Kidney capillary endothelial cell (primary cell): ENCODE results near the gene RIPOR3.
A peak's percentile ranks its signal among the peaks of the same experiment; 100 is the strongest.
"Not testable (repeated sequence)": the region's sequence is repeated elsewhere in the genome, so short reads cannot be mapped to it uniquely, and the experiment has no call there.

Source experiments
- DNase-seq: peaks from one replicate; pipeline ENCODE4 v3.0.0-alpha.2; 2018; ENCODE audit warnings: low spot score

The RIPOR3 gene

DNA sequence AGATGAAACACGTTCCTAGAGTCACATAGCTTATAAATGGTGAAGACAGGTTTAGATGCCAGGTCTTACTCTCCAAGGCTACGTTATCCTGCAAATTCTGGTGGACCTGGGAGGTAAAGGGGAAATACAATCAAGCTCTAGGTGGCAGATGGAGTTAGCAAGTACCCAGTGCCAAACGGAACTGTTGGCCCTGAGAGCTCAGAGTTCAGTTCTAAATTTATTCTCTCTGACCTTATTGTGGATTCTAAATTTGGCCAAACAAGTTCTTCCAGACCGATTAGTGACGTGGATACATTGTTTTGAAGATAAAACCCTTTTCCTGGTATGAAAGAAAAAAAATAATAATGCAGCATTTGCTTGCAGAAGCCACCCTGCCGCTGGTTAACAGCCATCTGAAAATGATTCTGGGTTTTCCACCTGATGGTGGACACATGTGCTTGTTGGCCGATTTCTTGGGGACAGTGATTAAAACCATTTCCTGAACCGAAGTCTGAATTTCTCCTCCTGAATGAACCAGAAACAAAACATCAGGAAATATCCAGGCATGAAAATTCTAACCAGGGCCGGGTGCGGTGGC lies 32.5 kb downstream of the RIPOR3 start:
- DNase-seq: no peak

DNA sequence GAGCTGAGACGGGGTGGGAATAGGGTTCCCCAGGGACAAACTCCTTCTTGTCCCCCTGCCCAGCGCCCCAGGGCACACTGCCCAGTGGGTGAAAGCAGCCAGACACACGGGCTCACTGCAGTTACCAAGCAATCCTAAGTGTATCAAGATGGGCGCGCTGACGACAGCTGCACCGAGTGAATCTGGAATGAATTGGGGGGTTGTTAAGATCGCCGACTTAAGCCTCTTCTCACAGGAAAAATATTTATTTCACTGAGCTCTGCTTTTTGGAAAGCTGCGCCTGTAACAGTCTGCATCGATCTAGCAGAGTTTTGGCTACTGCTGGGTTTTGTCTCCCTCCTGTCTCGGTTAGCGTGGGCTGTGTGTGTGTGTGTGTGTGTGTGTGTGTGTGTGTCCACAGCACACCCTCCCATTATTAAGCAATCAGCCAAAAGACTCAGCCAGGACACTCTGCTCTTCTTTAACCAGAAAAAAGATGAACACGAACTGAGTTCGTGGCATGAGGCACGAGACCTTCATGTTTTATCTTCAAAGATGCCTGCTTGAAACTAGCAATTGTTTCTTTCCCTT lies 35.9 kb downstream of the RIPOR3 start:
- DNase-seq: no peak

DNA sequence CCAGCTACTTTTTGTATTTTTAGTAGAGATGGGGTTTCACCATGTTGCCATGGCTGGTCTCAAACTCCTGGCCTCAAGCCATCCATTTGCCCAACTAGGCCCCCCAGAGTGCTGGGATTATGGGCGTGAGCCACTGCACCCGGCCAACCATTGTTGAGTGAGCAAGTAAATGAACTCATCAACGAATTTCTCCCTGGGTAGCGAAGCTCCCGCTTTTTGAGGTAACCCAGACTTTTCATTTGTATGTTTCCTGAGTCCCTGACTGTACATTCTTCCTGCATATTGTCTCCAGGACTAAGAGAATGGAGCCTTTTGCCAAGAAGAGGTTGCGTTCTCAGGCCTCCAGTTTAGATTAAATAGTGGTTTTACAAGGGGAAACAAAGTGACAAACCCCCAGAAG lies 36.4 kb downstream of the RIPOR3 start:
- no peak for DNase-seq

DNA sequence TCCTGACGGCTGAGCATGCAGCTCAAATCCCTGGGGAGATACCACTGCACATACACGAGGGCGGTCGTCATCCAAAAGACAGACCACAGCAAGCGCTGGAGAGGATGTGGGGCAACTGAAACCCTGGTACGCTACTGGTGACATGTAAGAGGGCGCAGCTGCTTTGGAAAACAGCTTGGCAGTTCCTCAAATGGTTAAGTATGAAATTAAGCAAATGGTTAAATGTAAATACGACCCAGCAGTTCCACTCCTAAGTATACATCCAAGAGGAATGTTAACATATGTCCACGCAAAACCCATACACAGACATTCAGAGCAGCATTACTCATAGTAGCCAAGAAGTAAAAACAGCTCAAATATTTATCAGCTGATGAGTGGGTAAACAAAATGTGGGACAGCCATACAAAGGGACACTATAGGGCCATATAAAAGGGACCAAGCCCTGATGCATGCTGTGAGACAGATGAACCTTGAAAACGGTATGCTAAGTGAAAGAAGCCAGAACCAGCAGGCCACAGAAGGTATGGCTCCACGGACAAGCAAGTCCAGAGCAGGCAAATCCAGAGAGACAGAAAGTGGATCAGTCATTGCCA lies 38.5 kb downstream of the RIPOR3 start:
- DNase-seq: no peak

DNA sequence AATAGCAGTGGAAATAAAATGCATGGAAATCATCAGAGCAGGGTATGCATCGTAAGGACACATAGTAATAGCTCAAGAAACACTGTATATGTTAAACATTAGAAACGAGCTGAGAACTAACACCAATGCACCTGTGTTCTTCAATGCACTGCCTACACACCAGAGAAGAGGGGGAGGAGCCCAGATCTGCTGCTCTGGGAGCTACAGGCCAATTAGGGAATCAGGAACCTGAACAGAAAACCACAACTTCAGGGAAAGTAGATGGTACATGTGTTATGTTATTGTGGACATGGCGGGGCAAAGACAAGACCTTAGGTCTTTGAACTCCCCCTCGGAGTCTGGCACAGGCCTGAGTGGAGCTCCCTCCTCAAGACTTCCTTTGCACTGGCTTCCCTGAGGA lies 39.7 kb downstream of the RIPOR3 start:
- DNase-seq: no peak

DNA sequence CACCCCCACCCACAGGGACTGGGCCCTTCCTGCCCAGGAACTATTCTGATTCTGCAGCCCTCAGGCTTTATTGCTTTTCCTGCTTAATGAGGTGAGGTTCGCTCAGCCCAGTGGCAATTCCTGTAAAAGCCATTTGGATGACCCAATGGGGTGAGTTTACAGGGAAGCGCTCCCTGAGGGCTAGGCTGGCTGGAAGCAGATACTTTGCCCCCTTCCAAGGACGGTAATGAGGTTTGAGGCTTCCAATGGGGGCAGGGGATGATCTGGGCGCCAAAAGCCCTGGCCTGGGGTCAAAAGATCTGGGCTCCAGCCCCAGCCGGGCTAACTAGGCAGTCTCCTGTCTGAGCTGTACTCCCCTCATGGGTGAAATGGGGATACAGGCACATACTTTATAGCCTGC lies 41.8 kb downstream of the RIPOR3 start:
- no peak for DNase-seq

DNA sequence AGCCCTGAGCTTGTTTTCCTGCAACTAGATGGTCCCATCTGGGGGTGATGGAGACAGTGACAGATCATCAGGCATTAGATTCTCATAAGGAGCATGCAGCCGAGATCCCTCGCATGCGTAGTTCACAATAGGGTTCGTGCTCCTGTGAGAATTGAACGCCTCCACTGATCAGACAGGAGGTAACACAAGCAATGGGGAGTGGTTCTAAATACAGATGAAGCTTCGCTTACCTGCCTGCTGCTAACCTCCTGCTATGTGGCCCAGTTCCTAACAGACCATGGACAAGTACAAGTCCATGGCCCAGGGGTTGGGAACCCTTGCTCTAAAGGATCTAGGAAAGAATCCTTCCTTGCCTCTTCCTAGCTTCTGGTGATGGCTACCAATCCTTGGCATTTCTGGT lies 42.7 kb downstream of the RIPOR3 start:
- no peak for DNase-seq

DNA sequence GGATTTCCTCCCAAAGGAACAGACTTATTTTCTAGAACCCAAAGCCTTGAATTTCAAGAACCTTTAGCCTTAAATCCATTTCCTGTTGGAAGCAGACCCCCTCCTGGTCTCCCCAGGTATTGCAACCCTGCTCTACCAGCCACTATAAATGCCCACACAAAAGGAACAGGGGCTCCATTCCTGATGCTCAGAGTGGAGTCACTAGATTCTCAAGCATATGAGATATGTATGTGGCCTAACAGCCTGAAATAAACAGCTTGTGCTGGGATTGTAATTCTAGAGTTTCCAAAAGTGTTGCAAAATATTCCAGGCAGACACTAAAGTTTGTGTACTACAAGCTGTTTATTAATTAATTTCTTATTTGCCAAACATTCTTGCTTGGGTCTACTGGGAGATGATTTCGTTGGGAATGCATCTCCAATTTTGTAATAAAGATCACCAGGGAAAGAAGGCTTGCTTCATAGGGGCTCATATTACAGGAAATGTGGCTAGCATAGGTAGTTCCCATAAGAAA lies 44.8 kb downstream of the RIPOR3 start:
- no peak for DNase-seq

DNA sequence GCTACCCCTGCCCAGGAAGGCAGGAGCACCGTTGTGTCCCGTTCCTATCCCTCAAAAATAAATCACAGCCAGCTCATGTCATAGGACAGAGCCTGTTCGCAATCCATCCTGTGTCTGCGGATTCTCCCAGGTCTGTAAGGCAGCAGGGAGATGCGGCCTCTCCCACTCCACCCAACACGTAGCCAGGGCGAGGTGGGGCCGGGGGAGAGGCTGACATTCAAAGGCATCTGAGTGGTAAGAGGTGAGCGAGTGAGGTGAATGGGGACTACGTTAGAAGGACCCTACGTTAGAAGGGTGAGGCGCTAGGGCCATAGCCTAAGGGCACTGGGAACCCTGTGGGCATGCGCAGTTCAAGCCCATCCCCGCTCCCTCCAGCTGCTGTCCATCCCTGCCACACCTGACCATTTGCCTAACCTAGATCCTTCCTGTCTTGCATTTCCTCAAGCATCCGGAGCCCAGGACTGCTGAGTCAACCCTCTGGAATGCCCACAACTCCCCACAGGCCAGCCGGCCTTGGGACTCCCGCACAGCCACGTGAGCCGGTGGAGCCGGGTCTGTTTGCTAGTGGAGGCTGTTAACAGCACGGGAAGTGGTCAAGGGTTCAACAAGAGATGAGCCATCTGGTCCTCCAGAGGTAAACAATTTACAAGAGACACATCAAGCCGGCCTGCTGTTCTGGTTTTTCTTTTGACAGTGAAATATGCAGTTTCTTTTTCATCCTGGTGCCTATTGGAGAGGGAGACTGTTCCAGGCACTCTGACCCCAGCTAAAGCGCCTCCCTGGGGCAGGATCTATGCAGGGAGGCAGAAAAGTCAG lies 45.9 kb downstream of the RIPOR3 start:
- peak; percentile 63 for DNase-seq

DNA sequence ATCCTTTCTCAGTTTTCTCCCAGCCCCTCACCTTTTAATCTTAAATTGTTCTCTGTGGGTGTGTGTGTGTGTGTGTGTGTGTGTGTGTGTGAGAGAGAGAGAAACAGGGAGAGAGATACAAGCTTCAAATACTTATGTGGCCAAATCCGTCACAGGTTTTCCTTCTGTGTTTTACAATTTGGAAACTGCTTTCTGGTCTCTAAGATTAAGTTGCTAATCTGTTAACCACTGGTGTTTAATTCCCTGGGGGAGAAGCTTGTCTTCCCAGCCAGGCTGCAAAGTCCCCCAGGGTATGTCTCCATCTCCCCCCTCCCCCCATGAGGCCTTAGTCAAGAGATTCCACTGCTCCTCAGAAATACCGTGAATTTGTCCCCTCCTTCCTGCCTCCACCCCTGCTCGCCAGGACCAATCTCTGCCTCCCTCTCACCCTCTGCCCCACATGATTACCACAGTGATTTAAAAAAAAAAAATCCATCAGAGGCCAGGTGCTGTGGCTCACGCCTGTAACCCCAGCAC lies 49.0 kb downstream of the RIPOR3 start:
- DNase-seq: no peak

DNA sequence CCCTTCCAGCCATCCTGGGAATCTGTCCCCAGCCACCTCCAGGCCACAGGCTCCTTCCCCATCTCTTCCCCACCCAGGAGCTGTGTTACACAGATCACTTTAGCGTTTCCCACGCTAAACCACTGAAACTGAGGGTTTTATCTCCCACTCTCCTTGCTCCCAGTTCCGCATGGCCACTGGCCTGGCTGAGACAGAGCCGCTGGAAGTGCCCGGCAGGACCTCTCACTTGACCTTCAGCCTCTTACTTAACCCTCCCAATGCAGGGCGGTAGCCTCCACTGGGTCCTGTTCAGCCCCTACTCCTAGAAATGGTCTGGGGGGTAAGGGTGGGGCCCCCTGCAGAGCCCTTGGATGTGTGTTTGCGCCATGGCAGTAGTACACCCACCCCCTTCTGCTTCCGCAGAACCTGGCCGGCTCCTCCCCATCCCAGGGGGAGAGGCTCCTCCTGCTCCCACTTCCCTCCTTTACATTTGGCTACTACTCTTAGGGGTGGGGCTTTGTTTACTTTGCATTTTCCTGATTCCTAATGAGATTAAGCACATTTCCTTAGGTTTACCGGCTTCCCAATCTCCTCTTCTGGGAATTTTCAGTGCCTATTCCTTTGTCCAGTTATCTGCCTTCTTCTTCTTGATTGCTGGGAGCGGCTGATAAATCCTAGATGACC lies 49.6 kb downstream of the RIPOR3 start:
- not testable (repeated sequence) for DNase-seq

DNA sequence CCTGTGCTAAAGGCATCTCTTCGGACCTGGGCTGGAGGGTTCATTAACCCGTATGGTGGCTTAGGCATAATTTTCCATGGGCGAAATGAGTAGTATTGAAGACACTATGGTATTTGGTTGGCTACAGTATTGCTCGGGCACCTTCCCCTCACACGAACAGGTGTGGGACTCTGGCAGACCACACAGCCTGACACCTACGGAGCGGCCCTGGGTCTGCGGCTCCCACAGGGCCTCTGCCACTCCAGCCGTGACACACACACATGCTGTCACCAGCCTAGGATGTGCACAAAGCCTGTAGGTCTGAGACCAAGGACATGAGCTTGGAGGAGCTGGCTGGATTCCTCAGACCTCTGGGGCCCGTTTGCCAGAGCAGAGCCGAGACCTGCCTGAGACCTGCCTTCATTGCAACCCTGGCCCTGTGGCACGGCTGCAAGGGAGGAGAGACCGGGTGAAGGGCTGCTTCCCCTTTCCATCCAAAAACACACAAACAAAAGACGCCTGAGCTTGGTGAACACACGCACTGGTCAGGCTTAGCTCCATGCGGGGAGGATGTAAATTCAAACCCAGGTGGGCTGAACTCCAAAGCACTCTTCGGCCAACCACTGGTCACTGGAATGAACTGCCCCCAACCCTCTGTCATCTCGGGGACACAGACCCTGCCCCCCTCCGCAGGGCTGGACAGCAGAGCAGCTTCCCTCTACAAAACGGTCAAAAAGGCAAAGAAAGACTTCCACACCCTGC lies 51.2 kb downstream of the RIPOR3 start:
- not testable (repeated sequence) for DNase-seq

DNA sequence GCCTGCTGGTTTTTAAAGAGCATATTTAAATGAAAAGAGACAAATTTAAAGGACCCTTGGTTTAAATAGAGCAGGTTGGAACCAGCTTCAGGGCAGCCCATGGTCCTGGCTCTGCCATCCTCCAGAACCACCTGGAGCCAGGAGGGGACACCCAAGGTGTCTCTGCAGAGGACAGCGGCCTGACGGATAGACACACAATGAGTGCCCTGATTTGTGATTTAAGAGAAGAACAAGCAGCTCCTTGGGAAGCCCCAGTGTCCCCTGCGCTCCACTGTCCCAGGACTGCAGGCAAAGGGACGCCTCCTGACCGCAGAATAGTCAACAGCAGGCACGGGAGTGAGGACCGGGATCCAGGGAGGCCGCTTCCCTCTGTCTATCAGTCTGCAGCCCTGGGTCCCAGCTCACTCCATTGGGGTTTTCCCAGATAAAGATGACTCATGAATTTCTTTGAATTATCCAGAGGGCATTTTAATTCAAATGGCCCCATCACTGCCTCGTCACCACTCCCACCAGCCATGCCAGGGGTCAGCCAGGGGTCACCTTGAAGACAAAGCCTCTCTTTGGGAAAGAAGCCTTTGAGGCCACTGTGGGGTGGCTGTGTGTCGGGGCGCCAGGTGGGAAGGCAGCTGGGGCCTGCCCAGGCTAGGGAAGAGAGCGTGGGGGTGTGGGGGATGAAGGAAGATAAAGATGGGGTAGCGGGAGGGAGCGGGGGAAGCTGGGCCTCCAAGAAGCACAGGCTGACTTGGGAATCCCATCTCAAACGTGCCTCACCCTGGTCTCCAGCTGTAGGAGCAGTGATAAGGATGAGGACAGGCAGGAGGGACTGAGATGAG lies 53.1 kb downstream of the RIPOR3 start:
- not testable (repeated sequence) for DNase-seq

DNA sequence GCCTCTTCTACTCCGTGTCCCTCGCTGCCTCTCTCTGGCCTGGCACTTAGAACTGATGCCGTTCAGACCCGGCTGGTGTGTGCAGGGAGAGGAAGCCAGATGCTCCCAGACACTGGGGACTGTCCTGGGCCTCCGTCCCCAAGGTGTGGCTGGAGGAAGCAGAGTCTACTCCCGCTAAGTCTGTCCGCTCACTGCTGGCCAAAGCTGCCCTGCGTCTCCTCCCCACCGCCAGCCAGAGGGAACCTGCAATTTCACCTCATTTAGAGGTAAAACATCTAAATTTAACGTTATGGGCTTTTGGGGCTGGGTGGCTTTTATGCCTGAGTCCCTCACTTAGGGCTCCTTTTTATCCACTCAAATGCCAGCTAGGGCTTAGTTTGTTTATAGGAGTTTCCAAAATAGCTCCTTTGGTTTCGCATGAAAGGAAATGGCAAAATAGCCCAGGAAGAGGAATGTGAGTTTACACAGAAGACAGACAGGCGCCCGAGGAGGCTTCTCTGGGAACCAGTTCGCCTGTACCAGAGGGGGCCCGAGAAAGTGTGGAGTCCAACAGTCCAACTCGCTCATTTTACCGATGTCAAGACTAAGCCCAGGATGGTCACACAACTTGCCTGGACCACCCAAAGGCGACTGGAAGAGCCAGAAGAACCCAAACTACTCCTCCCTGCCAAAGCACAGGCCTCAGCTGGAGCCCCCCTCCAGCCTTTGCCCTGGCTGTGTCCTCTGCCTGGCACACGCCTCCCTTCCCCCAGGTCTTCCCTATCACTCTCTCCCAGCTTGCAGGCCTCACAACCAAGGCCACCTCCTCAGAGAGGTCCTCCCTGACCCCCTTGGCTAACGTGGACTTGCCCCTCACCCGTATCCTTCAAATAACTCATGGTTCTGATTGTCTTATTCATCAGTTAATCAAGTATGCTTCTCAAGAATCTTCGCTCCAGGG lies 54.5 kb downstream of the RIPOR3 start:
- DNase-seq: no peak

DNA sequence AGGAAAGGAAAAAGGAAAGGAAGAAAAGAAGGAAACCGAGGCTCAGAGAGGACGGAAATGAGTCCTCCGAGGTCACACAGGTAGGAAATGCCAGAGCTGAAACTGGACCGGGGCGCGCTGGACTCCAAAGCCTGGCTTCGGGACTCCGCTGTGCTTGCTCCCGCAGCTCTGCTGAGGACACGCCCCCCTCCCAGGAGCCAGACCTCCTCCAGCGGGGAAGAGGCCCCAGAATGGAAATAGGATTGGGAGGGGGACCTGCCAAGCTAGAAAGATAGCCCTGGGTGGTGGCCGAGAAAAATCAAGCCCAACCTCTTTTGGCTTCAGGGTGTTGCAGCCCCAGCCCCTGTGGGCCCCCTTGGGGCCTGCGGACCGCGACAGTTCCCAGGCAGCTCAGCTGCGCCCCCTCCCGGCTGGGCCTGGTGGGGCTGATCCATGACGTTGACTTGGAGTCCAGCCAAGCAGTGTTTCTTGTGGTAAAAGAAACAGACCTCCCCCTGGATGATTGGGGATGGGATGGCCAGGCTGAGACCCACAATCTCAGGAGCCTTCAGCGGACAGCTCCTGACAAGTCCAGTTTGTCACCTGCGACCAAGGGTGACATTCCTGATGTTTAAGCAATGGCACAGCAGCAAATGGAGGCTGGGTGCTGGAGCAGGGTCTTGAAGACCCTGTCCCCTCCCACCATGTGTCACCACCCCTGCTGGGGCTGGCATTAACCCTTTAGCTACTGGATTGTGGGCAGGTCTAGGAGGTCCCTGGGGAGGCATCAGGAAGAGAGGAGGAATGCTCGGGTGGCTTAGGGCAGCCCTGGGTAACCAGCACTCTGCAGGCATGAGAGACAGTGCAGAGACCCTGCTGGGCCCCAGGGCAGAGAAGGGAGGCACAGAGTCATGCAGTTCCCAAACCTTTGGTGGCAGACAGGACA lies 55.4 kb downstream of the RIPOR3 start:
- DNase-seq: peak; percentile 46

DNA sequence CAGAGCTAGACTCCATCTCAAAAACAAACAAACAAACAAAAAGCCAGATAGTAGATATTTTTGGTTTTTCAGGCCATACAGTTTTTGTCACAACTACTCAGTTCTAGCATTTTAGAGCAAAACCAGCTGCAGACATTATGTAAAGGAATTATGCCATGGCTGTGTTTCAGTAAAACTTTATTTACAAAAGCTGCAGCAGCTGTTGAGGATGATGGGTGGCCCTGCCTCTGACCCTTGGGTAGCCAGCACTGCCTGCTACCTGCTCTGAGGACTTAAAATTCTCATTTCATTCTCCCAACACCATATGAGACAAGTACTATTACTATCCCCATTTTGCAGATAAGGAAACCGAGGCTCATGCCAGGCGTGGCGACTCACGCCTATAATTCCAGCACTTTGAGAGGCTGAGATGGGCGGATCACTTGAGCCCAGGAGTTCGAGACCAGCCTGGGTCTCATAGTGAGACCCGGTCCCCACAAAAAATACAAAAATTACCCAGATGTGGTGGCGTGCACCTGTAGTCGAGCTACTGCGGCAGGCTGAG lies 56.3 kb downstream of the RIPOR3 start:
- DNase-seq: no peak

DNA sequence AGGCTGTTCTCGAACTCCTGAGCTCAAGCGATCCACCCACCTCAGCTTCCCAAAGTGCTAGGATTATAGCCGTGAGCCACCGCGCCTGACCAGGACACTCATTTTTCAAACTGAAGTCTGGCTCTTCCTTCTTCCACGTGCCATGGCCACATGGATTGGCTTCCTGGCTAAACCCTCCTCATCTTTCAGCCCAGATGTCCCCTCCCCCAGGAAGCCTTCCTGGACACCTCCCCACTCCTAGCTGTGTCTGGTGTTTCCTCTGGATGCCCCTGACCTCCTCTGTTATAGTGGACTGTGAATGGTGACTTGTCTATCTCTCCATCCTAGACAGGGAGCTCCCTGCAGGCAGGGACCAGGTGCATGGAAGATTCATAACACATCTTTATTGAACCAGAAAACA lies 57.2 kb downstream of the RIPOR3 start:
- no peak for DNase-seq

DNA sequence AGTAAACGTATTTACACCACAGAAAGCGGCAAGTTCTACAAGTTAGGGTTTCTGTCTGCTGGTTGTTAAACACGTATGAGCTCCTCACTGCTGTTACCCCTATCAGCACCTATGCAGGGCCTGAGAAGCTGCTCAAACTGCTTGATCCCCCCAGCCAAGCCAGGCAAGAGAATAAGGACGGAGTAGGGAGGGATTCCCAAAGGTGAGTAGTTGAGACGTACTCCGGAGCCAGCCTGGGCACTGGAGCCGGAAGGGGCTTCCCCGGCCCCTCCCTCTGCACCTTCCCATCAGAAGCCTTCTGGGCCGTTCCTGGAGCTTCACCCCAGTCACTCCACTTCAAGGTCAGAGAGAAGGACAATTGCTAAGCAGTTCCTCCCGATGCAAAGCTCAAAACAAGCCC lies 58.0 kb downstream of the RIPOR3 start:
- no peak for DNase-seq
